GM10266 (cell line): ENCODE results near the gene CDH4.

Experiments
- DNase-seq: peaks from one replicate; pipeline ENCODE4 v3.0.0; 2012; ENCODE audit errors: extremely low spot score
- TF ChIP-seq, protein P1 (sequence below): IDR thresholded peaks from 2 replicates; pipeline ENCODE4 v1.5.1; 2012; ENCODE audit warnings: mild to moderate bottlenecking, low read depth; ENCODE audit not compliant: control insufficient read depth, insufficient read depth; ENCODE audit errors: missing control alignments

Gene CDH4

DNA sequence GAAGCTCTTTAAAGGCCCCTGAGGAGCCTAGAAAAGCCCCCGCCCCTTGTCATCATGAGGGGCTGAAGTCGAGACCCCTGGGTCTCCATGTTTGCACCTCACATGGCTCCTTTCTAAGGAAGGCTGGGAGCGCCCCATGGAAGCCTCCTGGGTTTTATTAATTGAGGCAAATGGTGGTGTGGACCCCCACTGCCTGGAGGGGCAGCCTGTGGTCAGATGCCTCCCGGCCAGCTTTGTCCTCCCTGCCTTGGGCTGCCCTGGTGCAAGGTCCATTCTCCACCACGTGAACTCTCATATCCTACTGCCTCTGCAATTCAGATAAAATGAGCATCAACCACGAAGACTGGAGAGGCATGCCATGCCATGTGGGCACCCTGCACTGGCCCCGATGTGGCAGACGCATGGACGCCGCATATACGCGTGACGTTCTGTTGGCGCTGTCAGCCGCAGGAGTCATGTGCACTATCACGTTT, 518.1 kb downstream of the CDH4 start:
- TF ChIP-seq, protein P1, sequence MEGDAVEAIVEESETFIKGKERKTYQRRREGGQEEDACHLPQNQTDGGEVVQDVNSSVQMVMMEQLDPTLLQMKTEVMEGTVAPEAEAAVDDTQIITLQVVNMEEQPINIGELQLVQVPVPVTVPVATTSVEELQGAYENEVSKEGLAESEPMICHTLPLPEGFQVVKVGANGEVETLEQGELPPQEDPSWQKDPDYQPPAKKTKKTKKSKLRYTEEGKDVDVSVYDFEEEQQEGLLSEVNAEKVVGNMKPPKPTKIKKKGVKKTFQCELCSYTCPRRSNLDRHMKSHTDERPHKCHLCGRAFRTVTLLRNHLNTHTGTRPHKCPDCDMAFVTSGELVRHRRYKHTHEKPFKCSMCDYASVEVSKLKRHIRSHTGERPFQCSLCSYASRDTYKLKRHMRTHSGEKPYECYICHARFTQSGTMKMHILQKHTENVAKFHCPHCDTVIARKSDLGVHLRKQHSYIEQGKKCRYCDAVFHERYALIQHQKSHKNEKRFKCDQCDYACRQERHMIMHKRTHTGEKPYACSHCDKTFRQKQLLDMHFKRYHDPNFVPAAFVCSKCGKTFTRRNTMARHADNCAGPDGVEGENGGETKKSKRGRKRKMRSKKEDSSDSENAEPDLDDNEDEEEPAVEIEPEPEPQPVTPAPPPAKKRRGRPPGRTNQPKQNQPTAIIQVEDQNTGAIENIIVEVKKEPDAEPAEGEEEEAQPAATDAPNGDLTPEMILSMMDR = no peak
- DNase-seq = no peak

GRCh38 chr20:61771805-61772350, 519.8 kb downstream of the CDH4 start:
- DNase-seq = no peak
- TF ChIP-seq, protein P1 = no peak

- no peak for DNase-seq
- TF ChIP-seq, protein P1 = no peak
Observed at GRCh38 chr20:61772828-61773631, 521.0 kb downstream of the CDH4 start.

DNA sequence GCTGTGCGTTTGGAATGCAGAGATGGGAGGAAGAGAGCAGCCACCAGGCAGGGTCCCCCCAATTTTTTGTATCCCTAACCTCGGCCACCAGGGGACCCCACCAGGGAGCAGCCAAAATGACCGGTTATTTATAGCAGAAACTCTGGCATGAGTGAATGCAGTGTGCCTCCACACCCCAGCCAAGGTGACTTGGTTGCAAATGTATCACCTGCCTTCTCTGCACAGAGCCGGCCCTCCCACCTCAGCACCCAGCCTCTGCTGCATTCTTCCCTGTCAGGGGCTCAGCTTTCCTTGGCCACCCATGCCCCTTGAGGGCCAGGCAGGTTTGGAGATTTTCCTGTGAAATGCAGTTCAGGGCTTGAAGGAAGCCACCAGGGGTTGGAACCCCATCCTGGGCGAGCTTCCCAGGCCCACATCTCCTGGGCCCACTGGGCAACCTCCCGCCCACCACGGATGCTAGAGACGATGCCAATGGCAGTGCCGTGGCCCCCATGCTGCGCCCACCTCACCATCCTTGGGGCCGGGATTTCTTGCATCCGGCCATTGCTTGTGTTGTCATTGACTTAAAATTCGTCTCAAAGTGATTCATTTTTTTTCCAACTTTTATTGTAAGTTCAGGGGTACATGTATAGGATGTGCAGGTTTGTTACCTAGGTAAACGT, 522.0 kb downstream of the CDH4 start:
- no peak for DNase-seq
- TF ChIP-seq, protein P1 = no peak

GRCh38 chr20:61775423-61775822, 523.4 kb downstream of the CDH4 start:
- TF ChIP-seq, protein P1 = no peak
- no peak for DNase-seq

DNA sequence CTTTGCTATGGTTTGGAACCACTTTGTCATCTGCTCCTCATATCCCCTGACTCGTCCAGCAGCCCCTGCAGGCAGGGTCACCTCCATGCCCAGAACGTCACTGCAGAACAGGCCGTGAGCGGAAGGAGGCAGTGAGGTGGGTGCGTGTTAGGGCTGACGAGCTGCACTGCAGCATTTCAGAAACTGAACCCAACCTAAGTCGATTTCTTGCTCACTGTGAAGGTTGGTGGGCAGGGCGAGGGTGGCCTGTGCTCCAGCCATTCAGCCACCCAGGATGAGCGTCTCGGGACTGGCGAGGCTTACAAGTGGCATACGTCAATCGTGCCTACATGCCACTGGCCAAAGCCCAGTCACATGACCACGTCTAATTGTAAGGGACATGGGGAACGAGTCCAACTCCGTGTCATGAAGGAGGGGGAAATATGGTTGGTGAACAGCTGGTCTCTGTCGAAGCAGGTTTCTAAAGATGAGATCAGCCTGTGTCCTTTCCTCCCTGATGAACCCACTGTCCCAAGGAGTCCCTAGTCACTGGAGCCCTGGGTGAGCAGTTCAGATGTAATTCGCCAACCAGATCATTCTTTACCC, 524.5 kb downstream of the CDH4 start:
- no peak for DNase-seq
- TF ChIP-seq, protein P1 = no peak
